Uterus (tissue), 4 donors: Measurements from ENCODE around the gene LTF. TPM values are rescaled to one million over a fixed set of nuclear protein-coding genes. Genes with fewer than 3 reads are reported as not detected.
"Not testable (repeated sequence)": the region's sequence is repeated elsewhere in the genome, so short reads cannot be mapped to it uniquely, and the experiment has no call there.

Experiments used
- DNase-seq, 2 donors: peaks; one replicate each; pipeline ENCODE4 v3.0.0-alpha.2; 2019 to 2020
- H3K27ac ChIP-seq, 2 donors: fragments of 200-600 bp; sonication (generic); 1 replicate in 1 of 2; 2 replicates in 1 of 2; pipeline ENCODE4 v1.5.1; 2016 to 2018
- H3K27me3 ChIP-seq, 2 donors: fragments of 200-600 bp; sonication (generic); one replicate each; pipeline ENCODE4 v1.5.1; 2018 to 2019; ENCODE audit warnings: control low read depth in 1 of 2
- H3K36me3 ChIP-seq, 2 donors: fragments of 200-600 bp; sonication (generic); one replicate each; pipeline ENCODE4 v1.5.1; 2019; ENCODE audit warnings: control low read depth in 1 of 2
- H3K4me1 ChIP-seq, 2 donors: fragments of 200-600 bp; sonication (generic); one replicate each; pipeline ENCODE4 v1.5.1; 2018 to 2019; ENCODE audit warnings: control low read depth in 1 of 2
- H3K4me3 ChIP-seq, 2 donors: fragments of 200-600 bp; sonication (generic); 1 replicate in 1 of 2; 2 replicates in 1 of 2; pipeline ENCODE4 v1.5.1; 2018 to 2019; ENCODE audit warnings: mild to moderate bottlenecking in 1 of 2
- H3K9me3 ChIP-seq, 2 donors: fragments of 200-600 bp; sonication (generic); one replicate each; pipeline ENCODE4 v1.5.1; 2019; ENCODE audit warnings: control low read depth in 1 of 2
- POLR2A ChIP-seq, 2 donors: fragments of 450-650 bp; IDR thresholded peaks; one replicate each; pipeline ENCODE4 v1.6.1; 2016; ENCODE audit warnings: antibody characterized with exemption in 2 of 2, mild to moderate bottlenecking in 1 of 2, moderate library complexity in 1 of 2
- intact Hi-C: fragments of 100-400 bp; cut with DNase I; formaldehyde crosslinking; loops from one replicate; pipeline ENCODE4 v1.15.1; 2023; ENCODE audit warnings: low total_unique reads
- total RNA-seq, 4 donors: library from RNA; depleted of rRNA in 3 of 4; stranded (reverse); fragments of >200 nt in 3 of 4; gene quantifications; one replicate each; pipeline versions ENCODE4 v1.1.0 to v1.2.4, GENCODE V29; 2014 to 2023
- TF ChIP-seq, protein P1 (sequence below), 4 experiments: fragments of 200-600 bp in 2 of 4; fragments of 450-650 bp in 2 of 4; sonication (generic) in 2 of 4; IDR thresholded peaks; one replicate each; pipeline ENCODE4 v1.5.1; 2016 to 2019; ENCODE audit warnings: antibody characterized with exemption in 4 of 4, mild to moderate bottlenecking in 2 of 4, moderate library complexity in 1 of 4
- donor health status: DM: yes; HTN: yes; CAD: no.

Gene LTF
- total RNA-seq, 4 donors from 2014 or later: 0.59 to 9.0 (median 2.8) TPM

DNA sequence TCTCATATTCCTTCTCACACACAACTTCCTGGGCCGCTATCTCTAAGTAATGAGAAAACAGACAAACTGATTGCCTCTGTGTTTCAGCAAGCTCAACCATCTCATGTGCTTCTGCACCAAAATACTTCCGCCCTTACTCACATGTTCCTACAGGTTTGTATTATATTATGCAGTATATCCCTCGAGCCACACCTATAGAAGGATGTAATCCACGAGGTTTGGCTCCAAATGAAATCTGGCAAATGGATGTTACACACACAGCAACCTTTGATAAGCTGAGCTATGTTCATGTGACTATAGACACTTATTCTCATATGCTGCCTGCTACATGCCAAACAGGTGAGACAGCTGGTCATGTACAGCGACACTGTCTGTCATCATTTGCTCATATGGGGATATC lies 35.0 kb downstream of the LTF start:
- Histone ChIP-seq H3K27ac (no peak overlapping the region), H3K9me3 (no peaks in the 10 kb centered on the region), H3K36me3 (no peaks in the 10 kb centered on the region), H3K4me1 (no peaks in the 10 kb centered on the region), H3K27me3 (no peaks in the 10 kb centered on the region), H3K4me3 (no peak overlapping the region)
- intact Hi-C loops: no loop called here
- DNase-seq: no peak
- TF ChIP-seq POLR2A (IDR thresholded peaks at IDR 0.05): no peak
- TF ChIP-seq, protein P1, sequence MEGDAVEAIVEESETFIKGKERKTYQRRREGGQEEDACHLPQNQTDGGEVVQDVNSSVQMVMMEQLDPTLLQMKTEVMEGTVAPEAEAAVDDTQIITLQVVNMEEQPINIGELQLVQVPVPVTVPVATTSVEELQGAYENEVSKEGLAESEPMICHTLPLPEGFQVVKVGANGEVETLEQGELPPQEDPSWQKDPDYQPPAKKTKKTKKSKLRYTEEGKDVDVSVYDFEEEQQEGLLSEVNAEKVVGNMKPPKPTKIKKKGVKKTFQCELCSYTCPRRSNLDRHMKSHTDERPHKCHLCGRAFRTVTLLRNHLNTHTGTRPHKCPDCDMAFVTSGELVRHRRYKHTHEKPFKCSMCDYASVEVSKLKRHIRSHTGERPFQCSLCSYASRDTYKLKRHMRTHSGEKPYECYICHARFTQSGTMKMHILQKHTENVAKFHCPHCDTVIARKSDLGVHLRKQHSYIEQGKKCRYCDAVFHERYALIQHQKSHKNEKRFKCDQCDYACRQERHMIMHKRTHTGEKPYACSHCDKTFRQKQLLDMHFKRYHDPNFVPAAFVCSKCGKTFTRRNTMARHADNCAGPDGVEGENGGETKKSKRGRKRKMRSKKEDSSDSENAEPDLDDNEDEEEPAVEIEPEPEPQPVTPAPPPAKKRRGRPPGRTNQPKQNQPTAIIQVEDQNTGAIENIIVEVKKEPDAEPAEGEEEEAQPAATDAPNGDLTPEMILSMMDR (IDR thresholded peaks at IDR 0.05): no peak

DNA sequence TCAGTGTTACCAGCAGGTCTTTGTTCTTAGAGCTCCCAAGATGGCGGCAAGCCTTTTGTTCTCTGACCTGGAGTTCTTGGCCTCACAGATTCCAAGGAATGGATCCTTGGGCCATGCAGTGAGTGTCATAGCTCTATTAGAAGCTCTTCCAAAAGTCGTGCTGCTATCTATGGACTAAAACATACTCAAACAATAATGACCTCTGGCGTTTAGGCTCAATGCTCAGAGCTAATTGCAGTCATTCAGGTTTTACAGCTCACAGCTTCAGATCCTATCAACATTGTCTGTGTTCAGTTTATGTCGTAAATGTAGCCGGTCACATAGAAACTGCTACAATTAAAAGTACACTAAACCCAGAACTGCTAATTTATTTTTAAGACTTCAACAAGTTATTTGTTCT lies 35.5 kb downstream of the LTF start:
- Histone ChIP-seq H3K27ac (no peak overlapping the region), H3K9me3 (no peaks in the 10 kb centered on the region), H3K27me3 (no peaks in the 10 kb centered on the region), H3K4me3 (no peak overlapping the region), H3K4me1 (no peaks in the 10 kb centered on the region), H3K36me3 (no peaks in the 10 kb centered on the region)
- intact Hi-C loops: no loop called here
- TF ChIP-seq, protein P1 (IDR thresholded peaks at IDR 0.05): no peak
- no peak for TF ChIP-seq POLR2A (IDR thresholded peaks at IDR 0.05)
- DNase-seq: no peak

DNA sequence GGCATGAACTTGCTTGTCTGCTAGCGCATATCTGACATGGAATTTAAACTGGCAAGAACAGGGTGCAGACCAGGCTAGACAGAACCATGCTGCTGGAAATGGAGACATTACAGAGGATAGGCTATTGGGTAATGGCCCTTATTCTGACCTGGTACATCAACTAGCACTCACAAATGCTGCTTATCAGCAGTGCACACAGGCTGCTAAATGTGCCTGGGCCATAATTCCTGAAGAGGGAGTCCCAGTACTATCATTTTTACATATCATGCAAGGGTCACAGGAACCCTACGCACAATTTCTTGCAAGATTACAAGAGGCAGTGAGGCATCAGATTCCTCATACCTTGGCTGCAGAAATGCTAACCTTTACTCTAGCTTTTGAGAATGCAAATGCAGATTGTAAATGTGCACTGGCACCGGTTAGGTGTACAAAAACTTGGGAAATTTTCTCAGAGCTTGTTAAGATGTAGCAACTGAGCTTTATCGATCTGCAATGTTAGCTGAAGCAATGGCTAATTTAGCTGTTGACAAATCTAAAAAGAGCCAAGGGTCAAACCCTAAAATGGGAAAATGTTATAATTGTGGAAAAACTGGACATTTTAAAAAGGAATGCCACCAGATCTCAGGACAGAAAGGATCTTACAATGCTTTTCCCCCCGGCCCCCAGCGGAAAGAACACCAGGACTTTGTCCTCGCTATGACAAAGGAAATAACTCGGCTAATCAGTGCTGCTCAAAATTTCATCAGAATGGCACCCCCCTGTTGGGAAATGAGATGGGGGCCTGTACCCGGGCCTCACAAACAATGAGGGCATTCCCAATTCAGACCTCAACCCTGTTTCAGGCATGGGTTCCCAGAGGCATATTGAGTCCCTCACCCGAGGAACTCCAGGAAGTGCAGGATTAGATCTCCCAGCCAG lies 36.5 kb downstream of the LTF start:
- no peak for DNase-seq
- TF ChIP-seq, protein P1 (IDR thresholded peaks at IDR 0.05): no peak
- no peak for TF ChIP-seq POLR2A (IDR thresholded peaks at IDR 0.05)
- Histone ChIP-seq H3K9me3 (no peaks in the 10 kb centered on the region), H3K27me3 (no peaks in the 10 kb centered on the region), H3K27ac (no peak overlapping the region), H3K36me3 (no peaks in the 10 kb centered on the region), H3K4me1 (no peaks in the 10 kb centered on the region), H3K4me3 (no peak overlapping the region)
- intact Hi-C loops: no loop called here

DNA sequence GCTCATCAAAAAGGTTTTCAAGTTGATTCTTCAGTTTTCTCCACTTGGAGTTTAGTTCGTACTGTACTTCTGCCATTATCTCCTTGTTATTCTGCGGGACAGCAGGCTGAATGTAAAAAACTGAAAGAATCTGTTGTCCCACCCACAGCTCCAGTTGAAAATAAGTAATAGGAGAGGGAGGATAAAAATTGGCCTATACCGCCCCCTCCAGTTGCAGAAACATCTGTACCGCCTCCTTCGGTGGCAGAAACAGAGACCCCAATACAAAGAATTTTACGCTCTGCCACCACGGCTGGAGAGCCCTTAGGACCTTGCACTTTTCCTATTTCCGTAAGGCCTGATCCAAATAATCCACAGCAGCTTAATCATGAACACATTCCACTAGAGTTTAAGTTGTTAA lies 37.3 kb downstream of the LTF start:
- H3K27me3 ChIP-seq, H3K4me1 ChIP-seq, H3K27ac ChIP-seq, H3K36me3 ChIP-seq, intact Hi-C loops, H3K4me3 ChIP-seq, H3K9me3 ChIP-seq, DNase-seq: not testable (repeated sequence)

DNA sequence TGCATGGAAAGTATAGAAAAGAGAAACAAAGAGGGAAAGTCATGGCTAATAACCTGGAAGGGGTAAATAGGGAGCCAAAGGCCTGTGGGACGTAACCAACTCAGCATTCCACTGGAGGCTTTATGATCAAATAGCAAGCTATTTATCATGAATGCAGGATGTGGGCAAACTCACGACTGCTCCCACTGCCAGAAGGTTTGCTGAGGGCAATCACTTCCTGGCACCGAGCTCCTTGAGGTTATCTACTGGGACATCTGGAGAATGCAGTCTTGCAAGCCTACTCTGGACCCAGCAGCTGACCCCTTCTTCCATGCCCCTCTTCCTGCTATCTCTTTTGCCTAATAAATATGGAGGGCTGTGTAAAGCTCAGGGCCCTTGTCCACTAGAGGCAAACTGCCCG lies 38.2 kb downstream of the LTF start:
- H3K27ac ChIP-seq, DNase-seq, H3K27me3 ChIP-seq, intact Hi-C loops, H3K4me3 ChIP-seq, H3K4me1 ChIP-seq, H3K36me3 ChIP-seq, H3K9me3 ChIP-seq: not testable (repeated sequence)

DNA sequence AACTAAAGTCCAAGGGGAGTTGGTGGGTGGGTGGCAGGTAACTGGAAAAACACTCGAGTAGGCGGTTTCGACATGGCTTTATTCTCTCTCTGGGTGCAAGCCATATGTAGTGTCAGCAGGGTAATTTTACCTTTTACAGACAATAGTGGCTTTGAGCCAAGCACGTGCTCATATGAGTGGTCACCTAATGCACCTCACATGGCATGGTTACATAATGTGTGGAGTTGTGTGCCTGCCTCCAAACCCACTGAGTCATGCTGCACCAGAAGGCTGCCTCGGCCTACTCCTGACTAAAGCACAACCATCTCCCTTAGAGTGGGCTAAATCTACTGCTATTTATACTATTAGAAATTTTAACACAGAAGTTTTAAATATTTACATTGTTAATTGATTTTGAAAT lies 41.1 kb downstream of the LTF start:
- Histone ChIP-seq H3K36me3 (no peaks in the 10 kb centered on the region), H3K27ac (no peak overlapping the region), H3K27me3 (no peaks in the 10 kb centered on the region), H3K9me3 (no peaks in the 10 kb centered on the region), H3K4me3 (no peak overlapping the region), H3K4me1 (no peaks in the 10 kb centered on the region)
- intact Hi-C loops: no loop called here
- no peak for TF ChIP-seq POLR2A (IDR thresholded peaks at IDR 0.05)
- TF ChIP-seq, protein P1 (IDR thresholded peaks at IDR 0.05): no peak
- DNase-seq: no peak
